Measurements from ENCODE around the gene KLHL26.

The KLHL26 gene

GRCh38 chr19:18613589-18614234 is 23.1 kb upstream of the KLHL26 start:
- no peak for DNase-seq (ENCODE audit: low read depth)

GRCh38 chr19:18616023-18616422 is 20.8 kb upstream of the KLHL26 start:
- DNase-seq (ENCODE audit: low read depth), result no peak

GRCh38 chr19:18617562-18617961 is 19.3 kb upstream of the KLHL26 start:
- no peak for DNase-seq (ENCODE audit: low read depth)

- no peak for DNase-seq (ENCODE audit: low read depth)
Measured at GRCh38 chr19:18618236-18618635, 18.6 kb upstream of the KLHL26 start.

GRCh38 chr19:18620311-18620710 is 16.5 kb upstream of the KLHL26 start:
- DNase-seq (ENCODE audit: low read depth), result no peak

GRCh38 chr19:18620902-18621301 is 15.9 kb upstream of the KLHL26 start:
- DNase-seq (ENCODE audit: low read depth), result no peak

GRCh38 chr19:18626906-18627305 is 9.9 kb upstream of the KLHL26 start:
- DNase-seq (ENCODE audit: low read depth), result peak; percentile 21

- peak; percentile 84 for DNase-seq (ENCODE audit: low read depth)
Measured at GRCh38 chr19:18629166-18630088, 7.4 kb upstream of the KLHL26 start.

- DNase-seq (ENCODE audit: low read depth), result no peak
Measured at GRCh38 chr19:18633321-18633720, 3.5 kb upstream of the KLHL26 start.

GRCh38 chr19:18634612-18635297 is 2.1 kb upstream of the KLHL26 start:
- DNase-seq (ENCODE audit: low read depth), result peak; percentile 67

GRCh38 chr19:18635831-18636182 is 1.0 kb upstream of the KLHL26 start:
- no peak for DNase-seq (ENCODE audit: low read depth)

- DNase-seq (ENCODE audit: low read depth), result peak; percentile 94
Measured at GRCh38 chr19:18636183-18636968, 452 bp upstream of the KLHL26 start.

GRCh38 chr19:18637673-18638630 is 1.1 kb downstream of the KLHL26 start:
- DNase-seq (ENCODE audit: low read depth), result no peak

- peak; percentile 21 for DNase-seq (ENCODE audit: low read depth)
Measured at GRCh38 chr19:18639706-18640243, 2.9 kb downstream of the KLHL26 start.

GRCh38 chr19:18644196-18645034 is 7.6 kb downstream of the KLHL26 start:
- no peak for DNase-seq (ENCODE audit: low read depth)

- no peak for DNase-seq (ENCODE audit: low read depth)
Measured at GRCh38 chr19:18645035-18645511, 8.2 kb downstream of the KLHL26 start.

- DNase-seq (ENCODE audit: low read depth), result no peak
Measured at GRCh38 chr19:18646535-18647370, 9.9 kb downstream of the KLHL26 start.

GRCh38 chr19:18647371-18647767 is 10.5 kb downstream of the KLHL26 start:
- DNase-seq (ENCODE audit: low read depth), result no peak

- DNase-seq (ENCODE audit: low read depth), result no peak
Measured at GRCh38 chr19:18647807-18648206, 11.0 kb downstream of the KLHL26 start.

Measured in fibroblast of gingiva (primary cell).